AG09309 (cell line): ENCODE measurements around the gene SND1.
A peak's percentile ranks its signal among the peaks of the same experiment; 100 is the strongest.

Experiments used
- DNase-seq: peaks from one replicate; pipeline ENCODE4 v3.0.0-alpha.2; 2010; ENCODE audit warnings: low read depth
- H3K4me3 ChIP-seq: 2 replicates; pipeline ENCODE4 v1.5.1; 2011; ENCODE audit warnings: mild to moderate bottlenecking, low read depth, low read length, moderate library complexity; ENCODE audit not compliant: control insufficient read depth
- TF ChIP-seq, protein P1 (sequence below): IDR thresholded peaks from 2 replicates; pipeline ENCODE4 v1.5.1; 2011; ENCODE audit warnings: mild to moderate bottlenecking, low read depth, low read length, inconsistent platforms; ENCODE audit not compliant: insufficient read depth, control insufficient read depth; ENCODE audit errors: missing control alignments

The SND1 gene

DNA sequence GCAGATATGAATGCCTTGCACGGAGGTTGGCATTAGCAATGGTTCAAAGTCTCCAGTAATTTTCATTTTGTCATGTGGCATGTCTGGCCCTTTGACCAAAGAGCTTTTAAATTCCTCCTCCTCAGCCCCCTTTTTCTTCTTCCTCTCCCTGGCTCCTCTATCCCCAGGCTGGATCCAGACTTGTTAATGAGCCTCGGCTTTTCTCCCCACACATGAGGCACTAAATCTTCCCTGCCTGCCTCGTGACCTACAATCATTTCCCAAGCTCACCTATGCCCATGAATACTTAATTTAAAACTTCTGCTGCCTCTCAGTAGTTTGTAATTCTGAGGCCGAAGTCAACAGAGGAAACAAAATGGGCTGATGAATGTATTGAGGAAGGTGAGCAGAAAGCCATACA is 402.5 kb downstream of the SND1 start:
- no peak overlapping the region for H3K4me3 ChIP-seq
- TF ChIP-seq, protein P1, sequence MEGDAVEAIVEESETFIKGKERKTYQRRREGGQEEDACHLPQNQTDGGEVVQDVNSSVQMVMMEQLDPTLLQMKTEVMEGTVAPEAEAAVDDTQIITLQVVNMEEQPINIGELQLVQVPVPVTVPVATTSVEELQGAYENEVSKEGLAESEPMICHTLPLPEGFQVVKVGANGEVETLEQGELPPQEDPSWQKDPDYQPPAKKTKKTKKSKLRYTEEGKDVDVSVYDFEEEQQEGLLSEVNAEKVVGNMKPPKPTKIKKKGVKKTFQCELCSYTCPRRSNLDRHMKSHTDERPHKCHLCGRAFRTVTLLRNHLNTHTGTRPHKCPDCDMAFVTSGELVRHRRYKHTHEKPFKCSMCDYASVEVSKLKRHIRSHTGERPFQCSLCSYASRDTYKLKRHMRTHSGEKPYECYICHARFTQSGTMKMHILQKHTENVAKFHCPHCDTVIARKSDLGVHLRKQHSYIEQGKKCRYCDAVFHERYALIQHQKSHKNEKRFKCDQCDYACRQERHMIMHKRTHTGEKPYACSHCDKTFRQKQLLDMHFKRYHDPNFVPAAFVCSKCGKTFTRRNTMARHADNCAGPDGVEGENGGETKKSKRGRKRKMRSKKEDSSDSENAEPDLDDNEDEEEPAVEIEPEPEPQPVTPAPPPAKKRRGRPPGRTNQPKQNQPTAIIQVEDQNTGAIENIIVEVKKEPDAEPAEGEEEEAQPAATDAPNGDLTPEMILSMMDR: no peak
- no peak for DNase-seq

GRCh38 chr7:128055637-128056036 is 403.6 kb downstream of the SND1 start:
- H3K4me3 ChIP-seq: no peak overlapping the region
- no peak for DNase-seq

GRCh38 chr7:128056901-128057300 is 404.9 kb downstream of the SND1 start:
- DNase-seq: peak; percentile 67
- TF ChIP-seq, protein P1: no peak
- H3K4me3 ChIP-seq: no peak overlapping the region

More at GRCh38 chr7:128055637-128056036, 403.6 kb downstream of the SND1 start:
- TF ChIP-seq, protein P1: no peak

DNA sequence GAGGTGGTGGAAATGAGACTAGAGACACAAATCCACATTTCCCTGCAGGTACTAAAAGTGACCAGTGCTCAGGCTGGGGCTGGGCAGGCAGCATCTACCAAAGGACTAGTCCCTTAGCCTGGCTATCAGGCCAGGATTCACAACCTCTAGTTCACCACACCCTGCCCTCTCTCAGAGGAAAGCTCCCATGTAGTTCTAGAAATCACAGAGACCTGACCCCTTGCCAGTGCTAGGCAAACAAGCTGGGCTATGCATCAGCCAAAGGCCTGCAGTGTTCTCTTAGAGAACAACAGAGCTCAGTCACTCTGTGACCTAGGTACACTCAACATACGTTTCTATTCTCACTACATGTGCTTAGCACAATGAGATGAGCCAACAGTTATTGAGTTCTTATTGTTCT is 405.9 kb downstream of the SND1 start:
- DNase-seq: no peak
- no peak overlapping the region for H3K4me3 ChIP-seq
- TF ChIP-seq, protein P1: no peak

DNA sequence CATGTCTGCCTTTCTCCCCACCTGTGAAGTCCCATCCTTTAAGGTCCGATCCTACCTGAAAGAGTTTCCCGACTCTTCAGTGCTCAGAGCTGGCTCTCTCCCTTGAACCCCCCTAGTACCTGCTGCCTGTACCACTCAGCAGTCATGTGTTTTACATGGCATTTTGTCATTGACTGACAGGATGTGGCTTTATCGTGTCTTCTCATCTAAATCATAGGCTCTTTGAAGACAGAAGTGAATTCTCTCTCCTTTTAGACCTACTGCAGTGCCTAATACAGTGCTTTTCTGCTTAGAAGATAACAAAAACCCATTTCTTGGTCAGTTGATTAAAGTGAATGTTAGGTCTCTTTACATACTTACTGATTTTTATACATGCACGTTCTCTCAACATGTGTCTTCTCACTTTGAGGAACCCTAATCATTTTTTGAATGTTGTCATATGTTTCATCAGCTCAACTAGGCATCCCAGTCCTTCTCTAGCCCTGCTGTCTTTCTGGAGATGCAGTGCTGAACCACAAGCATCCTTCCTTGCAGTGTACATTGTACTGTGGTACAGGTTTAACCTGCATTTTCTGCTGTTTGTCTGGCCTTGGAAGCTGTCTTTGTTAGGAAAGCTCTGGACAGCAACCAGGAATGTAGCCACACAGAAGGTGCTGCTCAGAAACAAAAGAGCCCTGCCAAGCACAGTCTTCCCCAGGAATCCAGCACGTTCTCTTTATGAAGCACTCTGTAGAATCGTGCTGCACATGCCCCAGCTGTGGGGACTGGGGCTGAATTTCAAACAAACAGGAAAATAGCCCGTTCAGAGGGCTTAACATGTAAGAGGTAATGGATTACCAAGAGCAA is 407.4 kb downstream of the SND1 start:
- TF ChIP-seq, protein P1: no peak
- no peak overlapping the region for H3K4me3 ChIP-seq
- DNase-seq: no peak

DNA sequence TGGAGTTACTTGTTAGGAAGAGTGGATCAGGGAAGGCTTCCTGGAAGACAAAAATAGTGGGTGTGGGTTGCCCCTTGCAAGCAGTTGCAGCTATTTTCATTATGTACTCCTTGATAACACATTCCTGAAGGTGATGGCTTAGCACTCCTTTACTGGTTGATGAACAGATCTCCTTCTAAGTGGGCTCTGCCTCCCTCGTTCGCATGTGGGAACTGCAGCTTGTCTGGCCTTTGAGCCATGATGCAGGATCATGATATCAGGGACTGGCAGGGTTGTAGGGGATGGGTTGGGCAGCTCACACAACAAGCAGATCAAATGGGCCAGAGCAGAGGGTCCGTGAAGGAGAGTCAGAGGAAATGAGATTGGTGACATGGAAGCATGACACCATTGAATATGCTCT is 408.0 kb downstream of the SND1 start:
- no peak for DNase-seq
- no peak overlapping the region for H3K4me3 ChIP-seq
- TF ChIP-seq, protein P1: no peak
